HepG2 (cell line): ENCODE results near the gene SRC. TPM values are rescaled to one million over a fixed set of nuclear protein-coding genes. Genes with fewer than 3 reads are reported as not detected.
A peak's percentile ranks its signal among the peaks of the same experiment; 100 is the strongest.

Experiments
- LCORL ChIP-seq, 2 experiments: fragments of 450-650 bp in 1 of 2; sonication (generic) in 1 of 2; formaldehyde crosslinking in 1 of 2; IDR thresholded peaks; 2 replicates each; pipeline versions ENCODE4 v1.5.0 to v1.6.1; 2017 to 2020; ENCODE audit warnings: antibody characterized with exemption in 1 of 2, missing genetic modification reagents in 1 of 2
- NR1H2 ChIP-seq: sonication (generic); formaldehyde crosslinking; IDR thresholded peaks from 2 replicates; pipeline ENCODE4 v1.8.1; 2022; ENCODE audit warnings: low read depth, missing genetic modification reagents, borderline replicate concordance
- RFXAP ChIP-seq: sonication (generic); formaldehyde crosslinking; IDR thresholded peaks from 2 replicates; pipeline ENCODE4 v1.4.0; 2020; ENCODE audit warnings: missing genetic modification reagents, borderline replicate concordance
- SIN3A ChIP-seq: IDR thresholded peaks from 2 replicates; pipeline ENCODE4 v1.6.1; 2011; ENCODE audit warnings: low read depth, mild to moderate bottlenecking, control low read depth, low read length, borderline replicate concordance
- SRSF4 ChIP-seq: fragments of 200-400 bp; formaldehyde crosslinking; IDR thresholded peaks from one replicate; pipeline ENCODE4 v1.6.1; 2018; ENCODE audit warnings: mild to moderate bottlenecking, low read depth, low read length, moderate library complexity; ENCODE audit not compliant: poor library complexity, severe bottlenecking
- TIGD3 ChIP-seq: sonication (generic); formaldehyde crosslinking; IDR thresholded peaks from 2 replicates; pipeline ENCODE4 v1.5.1; 2020; ENCODE audit warnings: mild to moderate bottlenecking, missing genetic modification reagents, borderline replicate concordance
- ZFP36L2 ChIP-seq: sonication (generic); formaldehyde crosslinking; IDR thresholded peaks from 2 replicates; pipeline ENCODE4 v1.4.0; 2020; ENCODE audit warnings: missing genetic modification reagents
- ZKSCAN5 ChIP-seq: sonication (generic); formaldehyde crosslinking; IDR thresholded peaks from 2 replicates; pipeline ENCODE4 v1.5.1; 2020; ENCODE audit warnings: mild to moderate bottlenecking, missing genetic modification reagents
- ZMYM4 ChIP-seq: sonication (generic); formaldehyde crosslinking; IDR thresholded peaks from 2 replicates; pipeline ENCODE4 v1.8.1; 2023; ENCODE audit warnings: mild to moderate bottlenecking, missing genetic modification reagents
- ZNF280D ChIP-seq: sonication (generic); formaldehyde crosslinking; IDR thresholded peaks from 2 replicates; pipeline ENCODE4 v1.5.1; 2020; ENCODE audit warnings: mild to moderate bottlenecking, missing genetic modification reagents
- ZNF367 ChIP-seq: sonication (generic); formaldehyde crosslinking; IDR thresholded peaks from 2 replicates; pipeline ENCODE4 v1.4.0; 2020; ENCODE audit warnings: missing genetic modification reagents, borderline replicate concordance
- ZNF382 ChIP-seq: sonication (generic); formaldehyde crosslinking; IDR thresholded peaks from 2 replicates; pipeline ENCODE4 v1.5.0; 2020; ENCODE audit warnings: missing genetic modification reagents, mild to moderate bottlenecking, borderline replicate concordance
- ZNF441 ChIP-seq: sonication (generic); formaldehyde crosslinking; IDR thresholded peaks from 2 replicates; pipeline ENCODE4 v1.7.0; 2021; ENCODE audit warnings: missing genetic modification reagents, borderline replicate concordance
- ZNF451 ChIP-seq: sonication (generic); formaldehyde crosslinking; IDR thresholded peaks from 2 replicates; pipeline ENCODE4 v1.5.0; 2020; ENCODE audit warnings: mild to moderate bottlenecking, missing genetic modification reagents
- ZNF737 ChIP-seq: sonication (generic); formaldehyde crosslinking; IDR thresholded peaks from 2 replicates; pipeline ENCODE4 v1.5.0; 2020; ENCODE audit warnings: missing genetic modification reagents, mild to moderate bottlenecking, borderline replicate concordance
- ZNF788 ChIP-seq: sonication (generic); formaldehyde crosslinking; IDR thresholded peaks from 2 replicates; pipeline ENCODE4 v1.5.0; 2020; ENCODE audit warnings: mild to moderate bottlenecking, missing genetic modification reagents, borderline replicate concordance
- ZNF850 ChIP-seq: sonication (generic); formaldehyde crosslinking; conservative IDR thresholded peaks from 2 replicates; pipeline ENCODE4 v1.9.0; 2021; ENCODE audit warnings: mild to moderate bottlenecking, missing genetic modification reagents
- ZZZ3 ChIP-seq: sonication (generic); formaldehyde crosslinking; IDR thresholded peaks from 2 replicates; pipeline ENCODE4 v1.4.0; 2020; ENCODE audit warnings: missing genetic modification reagents, mild to moderate bottlenecking, borderline replicate concordance
- polyA plus RNA-seq, 8 experiments: library from polyadenylated mRNA; depleted of rRNA in 3 of 8; stranded (reverse) in 7 of 8; unstranded in 1 of 8; fragments of >200 nt; fragmentation: Illumina TruSeq in 4 of 8; extraction: Trizol in 4 of 8; gene quantifications; 2 replicates each; pipeline versions ENCODE4 v1.2.1 to v1.2.3, GENCODE V29; 2011 to 2016; ENCODE audit warnings: low read depth in 4 of 8, missing spikeins in 1 of 8, mixed read lengths in 1 of 8; ENCODE audit not compliant: insufficient read depth in 1 of 8
- total RNA-seq, 5 experiments: library from RNA; depleted of rRNA; stranded (reverse); fragments of >200 nt; fragmentation: Illumina TruSeq; extraction: Trizol; gene quantifications; 2 replicates each; pipeline ENCODE4 v1.2.3, GENCODE V29; 2016; ENCODE audit warnings: low read depth in 1 of 5

The SRC gene
- total and polyA plus RNA-seq, 2 of the 13 experiments (the other 11 are each of a cell fraction or from before 2014, with no cell fraction given): 54.7 to 192 TPM

- TF ChIP-seq ZNF737: no peak
- no peak for TF ChIP-seq SIN3A
- no peak for TF ChIP-seq ZZZ3
- 0 out of 2 replicates have a peak, but pooled peaks have one; percentile 22 for TF ChIP-seq ZNF850 (CRISPR knock-in tag)
- TF ChIP-seq NR1H2 (CRISPR knock-in tag): no peak
- no peak for TF ChIP-seq ZNF451
- no peak for TF ChIP-seq ZNF367 (CRISPR knock-in tag)
- no peak for TF ChIP-seq ZNF788
- no peak for TF ChIP-seq ZNF382
- TF ChIP-seq ZFP36L2: no peak
- no peak for TF ChIP-seq RFXAP (CRISPR knock-in tag)
- no peak; the same call in 1 of the 2 replicates for TF ChIP-seq ZNF441 (CRISPR knock-in tag)
- no peak for TF ChIP-seq TIGD3 (CRISPR knock-in tag)
- no peak for TF ChIP-seq LCORL (IDR thresholded peaks at IDR 0.05)
- TF ChIP-seq LCORL (CRISPR knock-in tag; IDR thresholded peaks at IDR 0.05): no peak
- TF ChIP-seq ZKSCAN5 (CRISPR knock-in tag): no peak
- TF ChIP-seq SRSF4: no peak
- TF ChIP-seq ZMYM4 (CRISPR knock-in tag): peak; percentile 64
- TF ChIP-seq ZNF280D (CRISPR knock-in tag): no peak
These were observed 46.0 kb upstream of the SRC start (continued) for GRCh38 chr20:37299718-37300528.
